ENCODE measurements around the gene SLC12A8. TPM values are rescaled to one million over a fixed set of nuclear protein-coding genes. Genes with fewer than 3 reads are reported as not detected.
A peak's percentile ranks its signal among the peaks of the same experiment; 100 is the strongest.

Gene SLC12A8
- total RNA-seq, 1 donor from 2014 or later: 9.0 TPM

DNA sequence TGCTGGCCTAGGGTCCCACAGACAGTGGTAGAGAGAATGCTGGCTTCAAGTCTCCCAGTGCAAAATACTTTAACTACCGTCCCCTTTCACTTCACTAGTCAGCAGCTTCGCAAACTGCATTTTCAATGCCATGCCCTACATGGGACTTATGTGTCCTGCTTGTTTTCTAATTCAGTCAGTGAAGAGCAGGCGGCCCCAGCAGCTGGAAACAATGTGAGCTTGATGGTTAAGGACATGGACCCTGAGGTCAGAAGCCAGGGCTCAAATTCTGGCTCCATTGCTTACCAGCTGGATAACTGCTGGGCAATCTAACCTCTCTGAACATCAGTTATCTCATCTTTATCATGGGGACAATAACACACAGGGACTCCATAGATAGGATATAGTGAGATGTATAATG is 58.4 kb downstream of the SLC12A8 start:
- no peak for DNase-seq

DNA sequence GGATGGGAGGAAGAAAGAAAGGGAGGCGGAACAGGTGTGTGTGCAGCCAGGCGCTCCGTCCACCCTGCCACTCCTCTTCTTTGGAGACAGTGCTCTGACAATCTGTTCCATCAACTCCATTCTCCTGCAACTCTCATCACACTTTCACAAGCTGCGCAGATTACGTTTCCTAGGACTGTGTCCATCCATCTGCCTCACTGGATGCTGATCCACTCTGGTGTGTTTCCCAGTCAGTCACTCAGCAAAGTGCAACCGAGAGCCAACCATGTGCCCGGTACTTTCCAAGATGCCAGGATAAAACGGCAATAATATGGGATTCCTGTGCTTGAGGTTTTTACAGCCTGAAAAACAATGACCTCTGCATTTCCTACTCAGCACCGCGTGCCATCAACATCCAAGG is 59.6 kb downstream of the SLC12A8 start:
- DNase-seq: no peak

DNA sequence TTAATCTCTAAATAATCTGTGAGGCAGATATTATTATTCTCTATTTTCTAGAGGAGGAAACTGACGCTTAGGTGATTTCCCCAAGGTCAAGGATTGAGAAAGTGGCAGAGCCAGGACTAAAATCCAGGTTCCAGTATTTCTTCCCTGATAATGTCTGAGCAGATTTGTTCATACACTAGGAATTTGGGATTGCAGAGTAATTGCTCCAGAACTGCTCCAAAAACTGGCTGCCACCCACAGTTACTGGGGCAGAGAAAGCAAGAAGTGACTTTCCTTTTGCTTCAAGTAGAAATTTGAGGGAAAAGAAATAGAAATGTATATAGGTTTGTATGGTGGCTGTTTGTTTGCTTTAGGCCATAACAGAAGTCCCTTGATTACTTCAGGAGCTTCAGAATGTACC is 60.6 kb downstream of the SLC12A8 start:
- no peak for DNase-seq

DNA sequence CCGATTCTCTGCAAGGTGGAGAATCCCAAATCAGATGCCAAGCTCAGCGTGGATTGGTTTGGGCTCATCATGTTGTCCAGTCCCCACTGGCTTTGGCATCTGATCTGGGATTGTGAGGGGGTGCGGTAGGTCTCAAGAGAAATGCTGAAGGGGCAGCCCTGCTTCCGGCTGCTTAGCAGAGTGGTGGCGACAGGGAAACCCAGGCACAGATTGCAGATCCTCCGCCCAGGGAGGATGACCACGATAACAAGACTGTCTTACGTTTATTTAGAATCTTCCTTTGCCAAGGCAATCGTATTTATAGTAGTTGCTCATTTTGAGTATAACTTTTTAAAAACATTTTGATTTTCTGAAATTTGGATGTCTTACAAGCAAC is 61.1 kb downstream of the SLC12A8 start:
- DNase-seq: no peak

DNA sequence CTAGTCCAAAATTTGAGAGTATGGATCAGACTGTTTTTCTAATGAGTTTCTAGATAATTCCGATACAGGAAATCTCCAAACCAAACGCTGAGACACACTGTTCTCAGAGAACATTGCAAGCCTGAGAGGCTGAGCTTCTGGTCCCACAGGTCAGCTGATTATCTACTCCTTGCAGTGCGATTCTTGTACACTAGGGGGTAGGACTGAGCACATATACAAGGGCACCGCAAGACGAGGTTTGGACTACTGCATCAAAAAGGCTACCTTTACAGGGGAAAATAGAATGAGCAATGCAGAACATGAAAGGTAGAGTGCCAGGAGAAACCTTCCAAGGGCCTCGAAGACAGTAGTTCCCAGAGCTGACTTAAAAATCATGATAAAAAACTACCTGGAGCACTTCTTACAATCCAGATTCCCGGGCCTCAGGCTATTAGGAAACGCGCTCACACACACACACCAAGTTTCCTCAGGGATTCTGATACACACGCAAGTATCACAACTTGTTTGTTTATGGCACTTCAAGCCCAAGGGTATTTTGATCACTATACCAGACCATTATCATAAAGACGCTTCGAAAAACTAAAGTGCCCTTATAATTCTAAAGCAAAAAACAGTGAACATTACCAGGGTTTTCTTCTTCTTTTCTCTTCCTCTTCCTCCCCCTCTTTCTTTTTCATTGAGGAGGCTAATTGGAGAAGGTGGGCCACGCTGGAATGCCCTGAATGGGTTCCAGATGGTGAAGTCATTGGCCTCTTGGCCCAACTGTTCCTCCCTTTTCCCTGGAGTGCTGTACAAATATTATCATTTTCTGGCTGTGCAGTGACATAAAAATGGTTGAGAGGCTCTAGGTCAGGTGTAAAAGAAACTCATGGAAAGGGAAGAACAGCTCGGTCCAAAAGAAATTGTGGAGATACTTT is 61.8 kb downstream of the SLC12A8 start:
- no peak for DNase-seq

DNA sequence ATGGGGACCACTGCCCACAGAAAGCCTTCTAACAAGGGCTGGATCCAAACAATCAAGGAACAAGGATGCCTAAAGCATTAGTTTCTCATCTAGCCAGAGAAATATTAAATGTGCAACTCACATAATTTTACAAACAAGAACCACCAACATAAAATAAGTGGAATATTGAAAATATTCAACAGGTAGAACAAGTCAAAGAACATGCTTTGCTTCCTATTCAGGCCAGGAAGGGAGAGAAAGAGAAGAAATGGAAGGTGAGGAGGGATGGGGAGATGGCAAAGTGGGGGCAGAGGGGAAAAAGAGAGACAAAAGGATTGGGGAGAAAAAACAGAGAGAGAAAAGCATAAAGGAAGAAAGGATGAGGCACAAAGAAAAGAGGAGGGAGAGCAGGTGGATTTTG is 63.1 kb downstream of the SLC12A8 start:
- DNase-seq: no peak

DNA sequence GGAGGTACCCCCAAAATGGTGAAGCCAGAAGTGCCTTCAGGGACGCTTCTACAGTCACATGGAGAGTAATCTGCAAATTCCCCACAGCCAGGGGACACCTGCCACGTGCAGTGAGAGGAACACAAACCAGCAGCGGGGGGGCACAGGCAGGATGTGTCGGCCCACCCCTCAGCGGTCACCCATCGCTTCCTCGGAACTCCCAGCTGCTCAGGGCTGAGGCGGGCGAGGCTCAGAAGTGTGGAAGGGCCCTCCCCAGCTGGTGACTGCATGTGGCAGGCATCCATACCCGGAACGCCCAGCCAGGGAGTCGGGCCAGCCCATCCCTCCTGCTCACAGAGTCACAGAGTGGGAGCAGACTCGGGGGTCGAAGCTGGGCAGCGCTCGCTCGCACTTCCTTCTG is 63.7 kb downstream of the SLC12A8 start:
- DNase-seq: peak; percentile 89

DNA sequence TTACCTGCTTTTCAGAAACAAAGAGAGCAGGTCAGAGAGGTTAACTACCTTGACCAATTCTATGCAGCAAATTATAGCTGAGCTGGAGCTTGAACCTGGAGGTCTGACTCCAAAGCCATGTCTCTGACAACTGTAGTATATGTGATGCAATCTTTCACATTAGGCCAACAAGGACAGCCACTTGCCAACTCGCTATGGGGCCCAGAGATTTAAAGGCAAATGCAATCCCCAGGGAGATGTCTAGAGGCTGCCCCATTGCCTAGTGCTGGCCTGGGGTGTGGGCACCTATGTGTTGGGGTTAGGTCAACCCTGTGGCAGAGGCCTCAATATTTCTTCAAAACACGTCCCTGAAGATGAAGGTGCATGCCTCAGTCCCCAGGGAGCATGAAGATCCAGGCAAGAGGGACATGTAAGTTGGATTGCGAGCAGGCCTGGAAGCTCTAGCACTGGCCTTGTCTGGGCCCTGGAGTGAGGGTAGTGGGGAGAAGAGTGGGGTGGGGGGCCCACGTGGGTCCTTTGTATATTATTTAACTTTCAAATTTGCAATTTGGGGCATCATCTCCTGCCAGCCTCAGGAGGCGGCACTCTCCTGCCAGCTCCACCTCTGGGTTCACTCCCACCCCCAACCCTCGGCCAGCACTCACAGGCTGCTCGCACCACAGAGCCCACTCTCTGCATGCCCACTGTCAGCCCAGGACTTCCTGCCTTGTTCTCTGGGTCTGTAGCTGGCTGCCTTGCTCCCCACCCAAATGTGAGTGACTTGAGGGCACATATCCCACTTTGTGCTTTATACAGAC is 64.3 kb downstream of the SLC12A8 start:
- DNase-seq: no peak

DNA sequence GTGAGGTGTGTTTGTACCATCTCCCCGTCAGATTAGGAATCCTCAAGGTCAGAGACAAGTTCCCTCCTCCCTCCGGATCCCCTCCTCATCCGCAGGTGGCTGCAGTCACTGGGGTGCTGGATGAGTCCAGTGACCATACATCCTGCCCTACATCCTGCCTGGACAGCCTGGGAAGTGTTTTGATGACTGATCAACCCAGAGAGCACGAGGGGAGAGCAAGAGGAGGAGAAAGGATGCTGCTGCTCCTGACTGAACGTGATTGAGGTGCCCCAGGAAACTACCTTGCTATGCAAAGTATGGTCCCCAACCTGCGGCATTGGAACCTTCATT is 65.1 kb downstream of the SLC12A8 start:
- no peak for DNase-seq

DNA sequence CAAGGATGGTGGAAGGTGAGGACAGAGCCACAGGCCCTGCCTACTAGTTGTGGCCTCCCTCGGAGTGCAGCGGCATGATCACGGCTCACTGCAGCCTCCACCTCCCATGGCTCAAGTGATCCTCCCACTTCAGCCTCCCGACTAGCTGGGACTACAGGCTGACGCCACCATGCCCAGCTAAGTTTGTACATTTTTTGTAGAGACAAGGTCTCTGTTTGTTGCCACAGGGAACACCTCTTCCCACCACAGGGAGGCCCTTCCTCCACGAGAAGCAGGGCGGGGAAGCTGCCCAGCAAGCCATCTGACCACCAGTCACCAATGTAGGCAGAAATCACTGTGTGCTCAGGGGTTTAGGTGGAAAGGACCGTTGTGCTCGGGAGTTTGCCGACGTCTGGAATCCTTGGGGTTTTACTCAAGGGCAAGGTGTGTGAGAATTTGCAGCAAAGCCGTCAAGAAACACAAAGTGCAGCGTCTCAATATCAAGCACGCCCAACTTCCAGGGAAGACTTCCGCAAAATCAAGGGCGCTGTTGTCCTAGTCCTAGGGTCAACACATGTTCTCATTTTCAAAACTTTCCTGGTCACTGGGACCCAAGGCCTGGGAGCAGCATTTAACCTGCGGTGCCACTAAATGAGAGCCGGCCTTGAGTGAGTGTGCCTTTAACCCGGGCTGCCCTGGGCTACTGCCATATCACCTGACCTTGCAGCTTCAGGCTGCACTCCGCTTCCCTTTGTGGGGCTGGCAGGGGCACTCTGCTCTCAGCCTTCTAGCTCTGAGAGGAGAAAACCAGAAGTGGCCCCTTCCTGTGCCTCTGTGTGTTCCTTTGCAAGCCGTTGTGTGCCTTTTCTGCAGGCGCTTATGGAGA is 65.7 kb downstream of the SLC12A8 start:
- no peak for DNase-seq

DNA sequence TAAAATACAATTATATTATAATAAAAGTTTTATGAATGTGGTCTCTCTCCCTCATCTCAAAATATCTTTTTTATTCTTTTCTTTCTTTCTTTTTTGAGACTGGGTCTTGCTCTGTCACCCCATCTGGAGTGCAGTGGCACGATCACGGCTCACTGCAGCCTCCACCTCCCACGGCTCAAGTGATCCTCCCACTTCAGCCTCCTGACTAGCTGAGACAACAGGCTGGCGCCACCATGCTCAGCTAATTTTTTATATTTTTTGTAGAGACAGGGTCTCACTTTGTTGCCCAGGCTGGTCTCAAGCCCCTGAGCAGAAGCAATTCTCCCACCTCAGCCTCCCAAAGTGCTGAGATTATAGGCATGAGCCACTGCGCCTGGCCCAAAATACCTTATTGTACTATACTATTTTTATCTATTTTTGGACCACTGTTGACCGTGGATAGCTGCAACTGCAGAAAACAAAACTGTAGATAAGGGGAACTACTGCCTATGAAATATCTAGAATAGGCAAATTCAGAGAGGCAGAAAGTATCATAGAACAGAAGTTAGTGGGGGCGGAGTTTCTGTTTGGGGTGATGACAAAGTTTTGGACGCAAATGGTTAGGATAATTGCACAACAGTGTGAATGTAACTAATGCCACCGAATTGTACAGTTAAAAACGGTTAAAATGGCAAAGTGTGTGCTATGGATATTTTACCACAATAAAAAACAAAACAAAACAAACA is 66.6 kb downstream of the SLC12A8 start:
- no peak for DNase-seq

DNA sequence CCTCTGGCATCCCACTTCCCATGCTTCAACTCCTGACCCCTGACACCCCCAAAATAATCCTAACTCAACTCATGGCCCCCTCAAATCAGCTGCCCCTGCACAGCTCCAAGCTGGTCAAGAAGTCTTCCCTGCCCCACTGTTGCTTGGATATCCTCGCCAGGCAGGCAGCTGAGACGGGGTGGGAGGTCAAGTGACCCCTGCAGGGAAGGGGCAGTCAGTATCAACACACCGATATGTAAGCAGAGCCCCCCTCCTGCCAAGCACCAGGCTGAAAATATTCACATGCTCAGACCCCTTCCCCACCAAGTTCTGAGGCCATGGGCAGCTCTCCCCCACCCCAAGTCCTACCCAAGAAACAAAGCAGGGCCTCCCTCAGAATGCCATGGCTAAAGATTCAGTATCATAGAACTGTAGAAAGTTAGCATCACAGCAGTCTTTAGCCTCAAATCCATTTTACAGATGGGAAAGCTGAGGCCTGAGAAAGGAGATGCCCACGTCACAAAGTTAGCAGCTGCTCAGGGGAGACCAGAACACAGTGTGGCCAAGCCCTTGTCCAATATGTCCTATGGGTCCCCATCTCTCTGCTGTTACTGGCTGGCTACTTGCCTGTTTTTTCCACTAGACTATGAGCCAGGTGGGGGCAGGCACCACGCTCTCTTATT is 67.8 kb downstream of the SLC12A8 start:
- no peak for DNase-seq

DNA sequence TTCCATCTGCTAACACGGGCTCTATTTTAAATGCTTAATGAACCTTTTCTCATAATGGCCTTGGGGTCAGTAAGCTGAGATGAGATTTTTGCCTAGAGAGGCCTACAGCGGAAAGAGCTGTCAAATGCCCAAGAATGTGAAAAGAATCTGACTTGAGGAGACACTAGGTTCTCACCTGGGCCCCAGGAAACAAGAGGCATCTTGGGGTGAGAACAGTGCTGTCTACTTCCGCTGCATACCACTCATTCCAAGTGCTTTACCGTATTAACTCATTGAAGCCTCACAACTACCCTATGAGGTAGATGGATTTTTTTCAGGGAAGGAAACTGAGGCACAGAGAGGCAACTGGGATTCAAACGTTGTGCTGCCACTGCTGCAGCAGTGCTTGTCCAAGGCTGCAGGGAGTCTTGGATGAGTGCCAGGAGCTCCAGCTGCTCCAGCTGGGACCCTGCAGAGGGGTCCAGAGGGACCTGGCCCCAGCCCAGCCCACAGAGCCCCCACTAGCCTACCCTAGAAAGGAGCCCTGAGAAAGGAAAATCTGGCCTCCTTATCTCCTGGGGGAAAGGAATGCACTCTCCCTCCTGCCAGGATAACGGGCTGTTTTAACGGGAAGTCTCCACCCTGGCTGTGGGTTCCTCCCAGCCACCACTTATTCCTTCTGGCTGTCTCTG is 68.4 kb downstream of the SLC12A8 start:
- DNase-seq: peak; percentile 48

DNA sequence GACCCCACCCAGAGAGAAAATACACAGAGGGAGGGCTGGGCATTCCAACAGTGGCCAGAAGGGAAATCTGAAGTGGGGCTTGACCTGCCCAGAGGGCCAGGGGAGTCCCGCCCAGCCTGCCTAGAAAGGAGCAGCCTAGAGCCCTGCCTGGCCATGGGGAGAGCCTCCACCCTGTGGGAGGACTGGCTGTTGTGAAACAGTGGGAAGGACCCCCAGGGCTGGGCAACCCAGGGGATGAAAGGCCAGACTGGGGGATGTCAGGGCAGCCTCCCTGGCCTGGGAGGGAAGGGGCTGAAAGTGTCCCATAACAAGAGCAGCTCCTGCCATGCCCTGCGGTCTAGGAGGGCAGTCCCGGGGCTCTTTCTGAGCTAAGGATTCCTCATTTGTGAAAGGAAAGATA is 69.0 kb downstream of the SLC12A8 start:
- DNase-seq: no peak

DNA sequence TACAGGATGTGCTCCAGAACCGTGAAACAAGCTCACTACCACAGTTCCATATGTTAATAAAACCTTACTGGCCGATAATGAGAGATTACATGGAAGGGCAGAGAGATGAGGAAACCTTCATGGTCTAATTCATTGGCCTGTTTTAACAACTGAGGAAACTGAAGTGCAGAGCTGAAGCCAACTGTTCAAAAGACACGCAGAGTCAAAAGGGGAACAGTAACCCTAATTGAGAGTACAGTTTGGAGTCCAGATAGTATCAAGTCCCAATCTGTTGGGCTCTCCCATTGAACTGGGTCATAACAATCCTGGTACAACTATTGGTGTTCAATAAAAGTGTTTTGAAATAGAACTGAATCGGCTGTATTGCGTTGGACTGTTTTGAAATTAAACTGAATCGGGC is 69.6 kb downstream of the SLC12A8 start:
- DNase-seq: no peak

DNA sequence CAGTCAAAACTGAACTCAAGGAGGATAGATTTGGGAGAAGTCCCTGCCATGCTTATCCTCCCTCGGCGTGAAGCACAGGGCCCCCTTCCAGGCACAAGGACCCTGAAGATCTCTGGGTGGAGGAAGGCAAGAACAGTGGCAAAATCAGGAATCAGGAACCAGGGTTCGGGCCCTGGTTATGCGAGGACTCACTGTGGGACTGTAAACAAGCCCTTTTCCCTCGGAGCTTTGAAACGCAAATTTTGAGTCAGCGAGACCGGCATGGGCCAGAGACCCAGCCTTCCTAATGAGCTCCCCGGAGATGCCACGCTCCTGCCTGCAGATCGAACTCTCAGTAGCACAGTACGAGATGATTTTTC is 70.1 kb downstream of the SLC12A8 start:
- no peak for DNase-seq

DNA sequence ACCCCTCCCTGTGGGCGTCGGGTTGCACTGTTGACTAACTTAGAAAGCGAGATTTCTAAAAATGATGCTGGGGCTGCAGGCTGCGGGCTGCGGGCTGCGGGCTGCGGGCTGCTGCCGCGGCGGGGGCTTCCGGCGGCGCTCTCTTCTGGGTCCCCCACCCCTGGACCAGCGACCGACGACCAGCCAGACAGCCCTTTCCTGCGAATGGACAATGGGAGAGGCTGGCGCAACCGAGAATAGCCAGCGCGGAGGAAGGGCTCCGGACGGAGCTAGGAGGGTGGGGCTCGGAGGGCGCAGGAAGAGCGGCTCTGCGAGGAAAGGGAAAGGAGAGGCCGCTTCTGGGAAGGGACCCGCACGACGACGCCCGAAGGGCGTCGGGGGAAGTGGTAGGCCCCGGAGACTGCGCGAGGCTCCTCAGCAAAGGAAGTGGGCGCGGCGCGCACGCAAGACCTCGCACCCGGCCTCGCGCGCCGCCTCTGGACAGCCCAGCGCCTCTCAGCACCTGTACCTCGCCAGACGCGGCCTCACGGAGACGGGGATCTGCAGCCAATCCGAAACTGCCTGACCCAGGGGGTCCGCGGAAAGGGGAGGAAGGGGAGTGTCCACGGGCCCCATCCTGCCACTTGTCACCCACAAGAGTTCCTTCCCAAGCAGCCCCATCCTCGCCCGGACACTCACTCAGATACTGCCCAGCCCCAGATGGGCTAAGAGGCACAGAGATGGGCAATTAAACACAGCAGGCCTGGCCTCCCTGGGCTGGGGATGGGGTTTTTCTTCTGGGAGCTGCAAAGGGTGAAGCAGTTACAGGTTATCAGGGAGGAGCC is 70.7 kb downstream of the SLC12A8 start:
- DNase-seq: peak; percentile 75

DNA sequence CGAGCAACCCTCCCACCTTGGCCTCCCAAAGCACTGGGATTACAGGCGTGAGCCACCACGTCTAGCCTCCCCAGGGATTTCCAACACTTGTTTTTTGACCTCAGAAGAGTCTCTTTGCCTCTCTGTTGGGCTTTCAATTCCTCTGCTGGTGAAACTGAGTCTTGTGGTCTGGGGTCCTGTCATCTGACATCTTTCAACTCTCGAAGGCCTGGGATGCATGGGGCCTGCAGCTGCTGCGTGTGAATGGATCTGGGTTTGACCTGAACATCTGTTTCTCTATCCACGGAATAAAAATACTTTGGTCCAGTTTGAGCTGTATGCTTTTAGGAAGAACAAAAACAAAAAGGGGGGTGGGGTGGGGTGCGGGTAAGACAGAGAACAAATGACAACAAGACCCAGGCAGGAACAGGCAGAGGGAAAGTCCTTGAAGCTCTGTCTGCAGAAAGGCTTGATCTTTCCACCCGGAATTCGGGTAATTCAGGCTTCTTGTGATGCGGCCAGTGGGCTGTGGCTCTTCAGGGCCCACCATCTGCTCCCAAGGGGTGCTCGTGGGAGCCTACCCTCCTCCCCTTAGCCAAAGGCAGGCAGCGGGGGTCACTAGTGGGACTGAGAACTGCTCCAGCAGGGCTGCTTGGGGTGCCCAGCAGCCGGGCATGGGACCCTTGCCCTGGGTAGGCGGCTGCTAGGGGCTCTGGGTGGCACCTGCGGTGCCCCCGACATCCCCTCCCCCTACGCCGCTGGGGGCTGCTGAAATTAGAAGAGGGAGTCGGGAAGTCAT is 71.5 kb downstream of the SLC12A8 start:
- no peak for DNase-seq

Data from tongue (tissue), 2 donors.